Stimulated activated CD4-positive, alpha-beta T cell treated with anti-CD3 and anti-CD28 coated beads, Interleukin-4, amount 100 ng/mL, for 48 hours (primary cell): ENCODE measurements around the gene PFDN1.
A peak's percentile ranks its signal among the peaks of the same experiment; 100 is the strongest.

ENCODE experiments used
- DNase-seq, 2 donors: peaks; one replicate each; pipeline ENCODE4 v3.0.0-alpha.2; 2020; ENCODE audit warnings: low read depth in 2 of 2

The PFDN1 gene

GRCh38 chr5:140259500-140259899 lies 43.4 kb downstream of the PFDN1 start:
- no peak for DNase-seq

GRCh38 chr5:140258873-140259272 lies 44.0 kb downstream of the PFDN1 start:
- DNase-seq: no peak

GRCh38 chr5:140258016-140258415 lies 44.9 kb downstream of the PFDN1 start:
- no peak for DNase-seq

GRCh38 chr5:140256726-140257125 lies 46.2 kb downstream of the PFDN1 start:
- DNase-seq: no peak

- DNase-seq: no peak
Observed at GRCh38 chr5:140255460-140256157, 47.3 kb downstream of the PFDN1 start.

- no peak for DNase-seq
Observed at GRCh38 chr5:140253985-140254384, 48.9 kb downstream of the PFDN1 start.

- DNase-seq: no peak
Observed at GRCh38 chr5:140252470-140253126, 50.3 kb downstream of the PFDN1 start.

- peak; percentile 47 to 72 for DNase-seq
Observed at GRCh38 chr5:140251527-140251973, 51.4 kb downstream of the PFDN1 start.

GRCh38 chr5:140250386-140250785 lies 52.5 kb downstream of the PFDN1 start:
- no peak for DNase-seq

GRCh38 chr5:140249536-140249935 lies 53.4 kb downstream of the PFDN1 start:
- no peak for DNase-seq

GRCh38 chr5:140248414-140248813 lies 54.5 kb downstream of the PFDN1 start:
- DNase-seq: no peak

- no peak for DNase-seq
Observed at GRCh38 chr5:140246378-140247122, 56.4 kb downstream of the PFDN1 start.

GRCh38 chr5:140245926-140246325 lies 57.0 kb downstream of the PFDN1 start:
- no peak for DNase-seq

- no peak for DNase-seq
Observed at GRCh38 chr5:140245341-140245740, 57.6 kb downstream of the PFDN1 start.

- peak; percentile 80 for DNase-seq
Observed at GRCh38 chr5:140244525-140245025, 58.3 kb downstream of the PFDN1 start.

- DNase-seq: no peak
Observed at GRCh38 chr5:140243706-140244250, 59.1 kb downstream of the PFDN1 start.

GRCh38 chr5:140242890-140243585 lies 59.9 kb downstream of the PFDN1 start:
- no peak for DNase-seq

GRCh38 chr5:140242099-140242498 lies 60.8 kb downstream of the PFDN1 start:
- DNase-seq: no peak

GRCh38 chr5:140240987-140241706 lies 61.8 kb downstream of the PFDN1 start:
- DNase-seq: no peak

GRCh38 chr5:140239939-140240700 lies 62.8 kb downstream of the PFDN1 start:
- DNase-seq: peak; percentile 46 to 65
